HG03196 (cell line): Measurements from ENCODE around the gene SLC29A3.
"Not testable (repeated sequence)": the region's sequence is repeated elsewhere in the genome, so short reads cannot be mapped to it uniquely, and the experiment has no call there.

Experiments used
- ATAC-seq: cut with Tn5 transposase; IDR thresholded peaks from one replicate; pipeline ENCODE4 v1.9.1; 2021; ENCODE audit not compliant: unreplicated experiment

Gene SLC29A3

GRCh38 chr10:71283876-71284275 is 35.2 kb upstream of the SLC29A3 start:
- ATAC-seq, result no peak

GRCh38 chr10:71284544-71285179 is 34.4 kb upstream of the SLC29A3 start:
- no peak for ATAC-seq

- ATAC-seq, result no peak
Measured at GRCh38 chr10:71285180-71285545, 33.9 kb upstream of the SLC29A3 start.

- no peak for ATAC-seq
Measured at GRCh38 chr10:71285986-71286385, 33.1 kb upstream of the SLC29A3 start.

- ATAC-seq, result no peak
Measured at GRCh38 chr10:71286521-71287294, 32.4 kb upstream of the SLC29A3 start.

GRCh38 chr10:71287456-71287855 is 31.6 kb upstream of the SLC29A3 start:
- no peak for ATAC-seq

- no peak for ATAC-seq
Measured at GRCh38 chr10:71288461-71288860, 30.6 kb upstream of the SLC29A3 start.

GRCh38 chr10:71289421-71290130 is 29.5 kb upstream of the SLC29A3 start:
- ATAC-seq, result no peak

GRCh38 chr10:71290331-71290730 is 28.7 kb upstream of the SLC29A3 start:
- ATAC-seq, result no peak

GRCh38 chr10:71290806-71291527 is 28.1 kb upstream of the SLC29A3 start:
- no peak for ATAC-seq

- ATAC-seq, result no peak
Measured at GRCh38 chr10:71291528-71291900, 27.5 kb upstream of the SLC29A3 start.

GRCh38 chr10:71292624-71293445 is 26.2 kb upstream of the SLC29A3 start:
- no peak for ATAC-seq

GRCh38 chr10:71293446-71294084 is 25.5 kb upstream of the SLC29A3 start:
- ATAC-seq, result no peak

GRCh38 chr10:71294091-71294561 is 24.9 kb upstream of the SLC29A3 start:
- ATAC-seq, result no peak

- ATAC-seq, result no peak
Measured at GRCh38 chr10:71294856-71295255, 24.2 kb upstream of the SLC29A3 start.

- no peak for ATAC-seq
Measured at GRCh38 chr10:71295641-71296040, 23.4 kb upstream of the SLC29A3 start.

GRCh38 chr10:71296086-71296485 is 23.0 kb upstream of the SLC29A3 start:
- no peak for ATAC-seq

- not testable (repeated sequence) for ATAC-seq
Measured at GRCh38 chr10:71296811-71297210, 22.2 kb upstream of the SLC29A3 start.

GRCh38 chr10:71297343-71297742 is 21.7 kb upstream of the SLC29A3 start:
- ATAC-seq, result no peak
